Activated naive CD4-positive, alpha-beta T cell treated with anti-CD3 and anti-CD28 coated beads, Interleukin-2, amount 10 ng/mL, durations not matched to agents 7 days and 5 days (primary cell): Measurements from ENCODE around the gene LORICRIN.

Source experiments
- CTCF ChIA-PET: fragments of 350-600 bp; sonication (Branson Sonifier 250); formaldehyde crosslinking; loops from one replicate; lab custom pipeline; 2021; ENCODE audit warnings: antibody characterized with exemption; lab: Charles Lee
- DNase-seq: peaks from one replicate; pipeline ENCODE4 v3.0.0-alpha.2; 2020
- H3K27ac Mint-ChIP-seq: one replicate; pipeline ENCODE4 v1.8.0; 2021; ENCODE audit warnings: mild to moderate bottlenecking, moderate library complexity, mixed read lengths
- H3K27me3 Mint-ChIP-seq: one replicate; pipeline ENCODE4 v1.8.0; 2021; ENCODE audit warnings: mild to moderate bottlenecking, mixed read lengths
- H3K36me3 Mint-ChIP-seq: one replicate; pipeline ENCODE4 v1.8.0; 2021; ENCODE audit warnings: mixed read lengths
- H3K4me1 Mint-ChIP-seq: one replicate; pipeline ENCODE4 v1.8.0; 2021; ENCODE audit warnings: mixed read lengths
- H3K4me3 Mint-ChIP-seq: one replicate; pipeline ENCODE4 v1.8.0; 2021; ENCODE audit warnings: mild to moderate bottlenecking, moderate library complexity, mixed read lengths
- H3K9me3 Mint-ChIP-seq: one replicate; pipeline ENCODE4 v1.8.0; 2021; ENCODE audit warnings: mixed read lengths

The LORICRIN gene

GRCh38 chr1:153232553-153232952, 26.9 kb upstream of the LORICRIN start:
- no peak for DNase-seq
- no peaks in the 10 kb centered on the region for H3K4me1 Mint-ChIP-seq

GRCh38 chr1:153233448-153233847, 26.0 kb upstream of the LORICRIN start:
- CTCF ChIA-PET = interaction anchor here (0.8 to 2.2 kb wide), 3 partner anchors 10 to 415 kb away, joined by 3 to 10 read pairs (median 3); no protein-coding TSS in a partner anchor
- H3K9me3 Mint-ChIP-seq = no peaks in the 10 kb centered on the region

More at GRCh38 chr1:153232553-153232952, 26.9 kb upstream of the LORICRIN start:
- CTCF ChIA-PET = interaction anchor here (0.8 to 2.2 kb wide), 2 partner anchors 9 to 12 kb away, joined by 3 to 10 read pairs; no protein-coding TSS in a partner anchor
- Mint-ChIP-seq H3K9me3 (no peaks in the 10 kb centered on the region), H3K36me3 (no peaks in the 10 kb centered on the region), H3K27me3 (peaks cover 10% of the 10 kb centered on the region), H3K4me3 (no peak overlapping the region), H3K27ac (no peak overlapping the region)

DNA sequence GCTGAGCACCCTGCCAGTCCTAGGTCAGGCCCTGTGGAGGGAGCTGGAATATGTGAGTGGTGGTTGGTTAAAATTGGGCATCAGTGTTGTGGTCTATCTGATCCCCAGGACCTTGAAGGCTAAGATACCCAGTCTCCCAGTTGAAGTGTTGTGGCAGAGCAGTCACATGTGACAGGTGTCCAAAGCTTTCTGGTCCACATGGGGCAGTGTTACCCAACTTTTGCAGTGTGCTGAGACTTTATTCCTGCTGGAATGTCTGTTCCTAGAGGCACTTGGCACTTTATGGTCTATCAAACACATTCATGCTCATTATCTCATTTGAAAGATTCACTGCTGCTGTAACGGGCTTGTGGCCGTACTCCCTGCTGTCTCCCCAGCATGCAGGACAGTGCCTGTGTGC, 21.0 kb upstream of the LORICRIN start:
- no peak for DNase-seq
- Mint-ChIP-seq H3K4me3 (no peak overlapping the region), H3K36me3 (no peaks in the 10 kb centered on the region), H3K4me1 (no peaks in the 10 kb centered on the region), H3K27me3 (peaks cover 13% of the 10 kb centered on the region), H3K27ac (no peak overlapping the region), H3K9me3 (no peaks in the 10 kb centered on the region)
- CTCF ChIA-PET = interaction anchor here (1.0 to 3.9 kb wide), 2 partner anchors 9 to 69 kb away, joined by 3 to 14 read pairs; no protein-coding TSS in a partner anchor

More at GRCh38 chr1:153233448-153233847, 26.0 kb upstream of the LORICRIN start:
- Mint-ChIP-seq H3K27ac (no peak overlapping the region), H3K4me3 (no peak overlapping the region), H3K4me1 (no peaks in the 10 kb centered on the region), H3K36me3 (no peaks in the 10 kb centered on the region), H3K27me3 (peaks cover 13% of the 10 kb centered on the region)
- no peak for DNase-seq

- Mint-ChIP-seq H3K27ac (no peak overlapping the region), H3K36me3 (no peaks in the 10 kb centered on the region), H3K9me3 (no peaks in the 10 kb centered on the region), H3K4me3 (no peak overlapping the region), H3K27me3 (peaks cover 13% of the 10 kb centered on the region), H3K4me1 (no peaks in the 10 kb centered on the region)
- CTCF ChIA-PET = no interaction called here
- DNase-seq = no peak
Measured at GRCh38 chr1:153242160-153242559, 17.3 kb upstream of the LORICRIN start.

GRCh38 chr1:153245466-153245865, 14.0 kb upstream of the LORICRIN start:
- H3K4me3 Mint-ChIP-seq = no peak overlapping the region
- H3K27ac Mint-ChIP-seq = no peak overlapping the region
- CTCF ChIA-PET = no interaction called here
- H3K4me1 Mint-ChIP-seq = no peaks in the 10 kb centered on the region
- no peak for DNase-seq
- H3K9me3 Mint-ChIP-seq = no peaks in the 10 kb centered on the region
- H3K27me3 Mint-ChIP-seq = peaks cover 3% of the 10 kb centered on the region
- no peaks in the 10 kb centered on the region for H3K36me3 Mint-ChIP-seq

DNA sequence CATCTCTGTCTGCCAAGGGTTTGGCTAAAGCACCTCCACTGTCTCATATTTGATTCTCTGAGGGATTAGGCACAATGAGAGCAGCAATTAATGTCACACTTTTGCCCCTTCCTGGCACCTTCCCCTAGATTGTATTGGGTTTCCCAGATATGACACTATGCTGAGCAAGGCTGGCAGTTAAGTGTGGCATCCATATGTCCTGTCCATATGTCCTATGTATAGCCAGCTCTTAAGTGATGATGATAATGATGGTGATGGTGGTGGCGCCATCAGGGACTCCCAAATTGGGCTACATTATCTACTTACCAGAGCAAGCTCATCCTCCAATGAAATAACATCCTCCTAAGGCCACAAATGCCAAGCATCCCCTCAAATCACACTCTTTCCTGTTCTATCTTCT, 13.5 kb upstream of the LORICRIN start:
- no peaks in the 10 kb centered on the region for H3K4me1 Mint-ChIP-seq
- no peaks in the 10 kb centered on the region for H3K9me3 Mint-ChIP-seq
- no peak overlapping the region for H3K27ac Mint-ChIP-seq
- no peak overlapping the region for H3K4me3 Mint-ChIP-seq
- H3K36me3 Mint-ChIP-seq = no peaks in the 10 kb centered on the region
- H3K27me3 Mint-ChIP-seq = peaks cover 3% of the 10 kb centered on the region
- CTCF ChIA-PET = interaction anchor here (0.5 to 1.5 kb wide), 2 partner anchors 26 to 716 kb away, joined by 3 read pairs; no protein-coding TSS in a partner anchor
- DNase-seq = no peak

GRCh38 chr1:153246825-153247224, 12.7 kb upstream of the LORICRIN start:
- Mint-ChIP-seq H3K4me3 (no peak overlapping the region), H3K27ac (no peak overlapping the region), H3K9me3 (no peaks in the 10 kb centered on the region), H3K4me1 (no peaks in the 10 kb centered on the region), H3K27me3 (peaks cover 3% of the 10 kb centered on the region), H3K36me3 (no peaks in the 10 kb centered on the region)
- no peak for DNase-seq
- CTCF ChIA-PET = interaction anchor here (0.5 to 1.5 kb wide), 2 partner anchors 26 to 717 kb away, joined by 3 read pairs; no protein-coding TSS in a partner anchor

GRCh38 chr1:153248176-153248879, 11.2 kb upstream of the LORICRIN start:
- H3K27ac Mint-ChIP-seq = no peak overlapping the region
- H3K4me1 Mint-ChIP-seq = no peaks in the 10 kb centered on the region
- H3K27me3 Mint-ChIP-seq = peaks cover 5% of the 10 kb centered on the region
- no peaks in the 10 kb centered on the region for H3K36me3 Mint-ChIP-seq
- H3K9me3 Mint-ChIP-seq = no peaks in the 10 kb centered on the region
- DNase-seq = no peak
- CTCF ChIA-PET = interaction anchor here (1.1 kb wide), 1 partner anchor 26 kb away, joined by 3 read pairs; no protein-coding TSS in a partner anchor
- H3K4me3 Mint-ChIP-seq = no peak overlapping the region

- CTCF ChIA-PET = no interaction called here
- DNase-seq = no peak
- Mint-ChIP-seq H3K27me3 (peaks cover 14% of the 10 kb centered on the region), H3K4me3 (no peak overlapping the region), H3K36me3 (no peaks in the 10 kb centered on the region), H3K4me1 (peaks cover 4% of the 10 kb centered on the region), H3K9me3 (no peaks in the 10 kb centered on the region), H3K27ac (no peak overlapping the region)
Measured at GRCh38 chr1:153250166-153250565, 9.3 kb upstream of the LORICRIN start.

GRCh38 chr1:153251087-153251486, 8.4 kb upstream of the LORICRIN start:
- H3K9me3 Mint-ChIP-seq = no peaks in the 10 kb centered on the region
- H3K4me3 Mint-ChIP-seq = no peak overlapping the region
- H3K4me1 Mint-ChIP-seq = peaks cover 4% of the 10 kb centered on the region
- no peaks in the 10 kb centered on the region for H3K36me3 Mint-ChIP-seq
- DNase-seq = no peak
- CTCF ChIA-PET = interaction anchor here (0.7 kb wide), 1 partner anchor 1066 kb away, joined by 3 read pairs; no protein-coding TSS in a partner anchor
- no peak overlapping the region for H3K27ac Mint-ChIP-seq
- peaks cover 17% of the 10 kb centered on the region for H3K27me3 Mint-ChIP-seq

DNA sequence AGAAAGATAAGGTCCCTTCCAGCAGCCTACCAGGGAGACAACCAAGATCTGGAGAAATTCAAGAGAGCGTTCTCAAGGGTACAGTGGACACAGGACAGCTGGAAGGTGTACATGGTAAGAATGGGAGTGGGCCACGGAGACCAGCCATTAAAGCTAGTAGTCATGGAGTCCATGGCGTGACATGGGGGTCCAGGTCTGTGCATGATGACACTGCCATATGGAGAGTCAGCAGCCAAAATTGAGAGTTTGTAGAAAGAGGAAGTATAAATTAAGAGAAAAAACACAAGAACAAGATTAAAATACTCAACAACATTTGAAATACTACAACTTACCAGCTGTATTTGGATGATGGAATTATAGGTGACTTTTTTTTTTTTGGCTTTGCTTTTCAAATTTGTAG, 7.9 kb upstream of the LORICRIN start:
- H3K36me3 Mint-ChIP-seq = no peaks in the 10 kb centered on the region
- no peak overlapping the region for H3K27ac Mint-ChIP-seq
- H3K9me3 Mint-ChIP-seq = no peaks in the 10 kb centered on the region
- H3K27me3 Mint-ChIP-seq = peaks cover 17% of the 10 kb centered on the region
- no peak for DNase-seq
- H3K4me1 Mint-ChIP-seq = peaks cover 4% of the 10 kb centered on the region
- CTCF ChIA-PET = interaction anchor here (0.7 kb wide), 1 partner anchor 1067 kb away, joined by 3 read pairs; no protein-coding TSS in a partner anchor
- H3K4me3 Mint-ChIP-seq = no peak overlapping the region

DNA sequence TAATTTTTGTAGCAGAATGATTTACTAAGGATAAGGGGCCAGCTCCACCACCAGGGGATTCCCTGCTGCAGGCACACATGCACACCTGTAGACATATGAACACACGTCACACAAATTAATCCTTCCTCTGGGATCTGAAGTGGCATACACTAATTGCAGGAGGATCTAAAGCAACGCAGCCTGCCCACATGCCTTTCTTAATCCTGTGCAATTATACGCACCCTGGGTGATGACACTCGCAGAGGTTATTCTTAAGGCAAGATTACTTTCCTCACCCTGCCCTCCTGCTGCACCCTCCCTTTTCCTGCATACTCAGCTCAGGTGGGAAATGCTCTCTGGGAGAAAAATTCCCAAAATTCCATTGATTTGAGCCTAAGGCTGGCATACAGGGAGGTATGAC, 7.5 kb upstream of the LORICRIN start:
- Mint-ChIP-seq H3K9me3 (no peaks in the 10 kb centered on the region), H3K36me3 (no peaks in the 10 kb centered on the region), H3K27ac (no peak overlapping the region), H3K27me3 (peaks cover 17% of the 10 kb centered on the region), H3K4me1 (peaks cover 4% of the 10 kb centered on the region), H3K4me3 (no peak overlapping the region)
- no peak for DNase-seq
- CTCF ChIA-PET = interaction anchor here (0.7 kb wide), 1 partner anchor 1067 kb away, joined by 3 read pairs; no protein-coding TSS in a partner anchor

GRCh38 chr1:153253076-153253475, 6.4 kb upstream of the LORICRIN start:
- H3K4me3 Mint-ChIP-seq = no peak overlapping the region
- H3K27me3 Mint-ChIP-seq = peaks cover 20% of the 10 kb centered on the region
- no peak for DNase-seq
- H3K9me3 Mint-ChIP-seq = no peaks in the 10 kb centered on the region
- H3K36me3 Mint-ChIP-seq = no peaks in the 10 kb centered on the region
- H3K4me1 Mint-ChIP-seq = peaks cover 4% of the 10 kb centered on the region
- CTCF ChIA-PET = interaction anchor here (1.0 to 1.3 kb wide), 2 partner anchors 22 to 36 kb away, joined by 3 read pairs; no protein-coding TSS in a partner anchor
- no peak overlapping the region for H3K27ac Mint-ChIP-seq

- H3K4me3 Mint-ChIP-seq = no peak overlapping the region
- CTCF ChIA-PET = interaction anchor here (1.0 to 1.3 kb wide), 2 partner anchors 23 to 35 kb away, joined by 3 read pairs; no protein-coding TSS in a partner anchor
- no peaks in the 10 kb centered on the region for H3K36me3 Mint-ChIP-seq
- peaks cover 26% of the 10 kb centered on the region for H3K27me3 Mint-ChIP-seq
- H3K4me1 Mint-ChIP-seq = peaks cover 4% of the 10 kb centered on the region
- no peak overlapping the region for H3K27ac Mint-ChIP-seq
- no peaks in the 10 kb centered on the region for H3K9me3 Mint-ChIP-seq
- no peak for DNase-seq
Measured at GRCh38 chr1:153253693-153254092, 5.8 kb upstream of the LORICRIN start.
